Measurements from ENCODE around the gene GPR176.

The GPR176 gene

GRCh38 chr15:39889601-39890000 lies 30.5 kb downstream of the GPR176 start:
- DNase-seq (ENCODE audit: low read depth in 2 of 2), result no peak

DNA sequence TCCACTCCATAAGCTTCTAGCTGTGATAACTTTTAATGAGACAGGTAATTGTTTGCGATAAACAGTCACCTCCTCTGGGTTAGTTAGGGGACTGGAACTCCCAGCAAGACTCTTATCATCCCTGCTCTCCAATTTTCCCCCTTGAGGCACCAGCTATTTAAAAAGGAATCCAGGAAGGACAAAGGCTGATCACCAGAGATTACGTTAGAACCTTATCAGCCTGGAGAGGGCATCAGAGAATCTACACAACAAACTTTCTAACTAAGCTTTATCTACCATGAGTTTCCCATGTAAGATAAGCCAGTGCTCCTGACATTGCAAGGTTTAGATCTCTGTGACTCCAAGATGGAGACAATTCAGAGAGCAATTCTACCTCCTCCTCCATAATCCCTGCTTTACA lies 31.3 kb downstream of the GPR176 start:
- DNase-seq (ENCODE audit: low read depth in 2 of 2), result no peak

- no peak for DNase-seq (ENCODE audit: low read depth in 2 of 2)
Observed at GRCh38 chr15:39888243-39888642, 31.8 kb downstream of the GPR176 start.

GRCh38 chr15:39887832-39888231 lies 32.2 kb downstream of the GPR176 start:
- DNase-seq (ENCODE audit: low read depth in 2 of 2), result no peak

DNA sequence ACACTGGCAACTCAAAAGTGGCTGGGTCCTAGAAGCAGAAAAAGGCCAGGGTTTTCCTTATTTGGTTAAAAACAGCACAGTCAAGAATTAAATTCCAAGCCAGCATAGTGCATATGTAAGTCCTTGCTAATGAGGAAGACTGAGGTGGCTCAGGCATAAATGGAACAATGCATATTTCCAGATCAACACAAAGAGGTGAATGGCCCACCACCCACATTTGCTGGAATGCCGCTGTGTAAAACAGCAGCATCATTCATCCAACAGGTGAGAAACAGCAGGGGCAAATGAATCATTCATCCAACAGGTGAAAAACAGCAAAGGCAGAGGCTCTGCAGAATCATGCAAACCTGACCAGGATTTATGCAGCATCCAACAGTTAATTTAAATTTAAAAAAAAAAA lies 32.9 kb downstream of the GPR176 start:
- DNase-seq (ENCODE audit: low read depth in 2 of 2), result no peak

- DNase-seq (ENCODE audit: low read depth in 2 of 2), result no peak
Observed at GRCh38 chr15:39886418-39886817, 33.6 kb downstream of the GPR176 start.

- DNase-seq (ENCODE audit: low read depth in 2 of 2), result no peak
Observed at GRCh38 chr15:39885099-39885777, 34.8 kb downstream of the GPR176 start.

DNA sequence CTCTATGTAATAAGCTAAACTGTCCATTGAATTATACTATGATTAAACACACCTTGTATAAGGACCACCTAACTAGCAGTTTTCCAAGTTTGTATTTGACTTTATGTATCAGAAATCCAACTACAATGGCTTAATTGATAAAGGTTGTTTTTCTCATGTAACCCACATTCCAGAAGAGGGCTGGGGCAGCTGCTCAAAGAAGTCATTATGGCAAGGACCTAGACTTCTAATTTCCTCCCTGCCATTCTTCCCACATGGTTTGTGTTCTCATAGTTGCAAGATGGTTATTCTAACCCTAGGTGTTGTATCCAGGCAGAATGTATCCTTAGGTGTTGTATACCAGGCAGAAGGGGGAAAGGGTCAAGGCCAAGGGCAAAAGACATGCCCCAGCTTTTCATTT lies 35.7 kb downstream of the GPR176 start:
- DNase-seq (ENCODE audit: low read depth in 2 of 2), result no peak

- DNase-seq (ENCODE audit: low read depth in 2 of 2), result no peak
Observed at GRCh38 chr15:39882602-39883001, 37.5 kb downstream of the GPR176 start.

GRCh38 chr15:39881790-39882189 lies 38.3 kb downstream of the GPR176 start:
- no peak for DNase-seq (ENCODE audit: low read depth in 2 of 2)

DNA sequence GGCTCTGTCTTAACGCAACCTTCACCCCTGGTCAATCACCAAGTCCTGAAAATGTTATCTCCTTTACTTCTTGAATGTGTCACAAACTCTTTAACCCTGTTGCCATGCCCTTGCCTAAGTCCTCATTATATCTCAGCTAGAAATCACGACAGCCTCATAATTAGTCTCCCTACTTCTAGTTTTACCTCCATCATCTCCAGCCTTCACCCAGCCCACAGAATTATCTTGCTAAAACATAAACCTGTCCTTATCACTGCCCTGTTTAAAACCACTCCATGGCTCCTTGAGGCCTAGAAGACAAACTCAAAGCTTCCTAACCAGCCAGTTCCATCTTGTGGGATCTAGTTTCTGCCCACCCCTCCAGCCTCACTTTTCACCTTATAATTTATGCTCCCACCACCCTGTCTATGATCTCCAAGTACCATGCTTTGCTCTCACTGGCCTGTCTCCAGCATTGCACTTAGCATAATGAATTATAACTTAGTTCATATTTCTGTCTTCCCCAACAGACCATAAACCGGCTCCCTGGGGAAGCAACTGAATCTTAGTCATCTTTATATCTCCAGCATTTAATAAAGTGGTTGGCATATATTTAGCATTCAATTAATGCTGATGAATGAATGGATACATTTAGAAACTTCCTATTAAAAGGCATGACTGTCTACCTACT lies 39.2 kb downstream of the GPR176 start:
- DNase-seq (ENCODE audit: low read depth in 2 of 2), result no peak

GRCh38 chr15:39878406-39878785 lies 41.7 kb downstream of the GPR176 start:
- DNase-seq (ENCODE audit: low read depth in 2 of 2), result no peak

- peak; percentile 2 to 5 for DNase-seq (ENCODE audit: low read depth in 2 of 2)
Observed at GRCh38 chr15:39874890-39875549, 45.0 kb downstream of the GPR176 start.

DNA sequence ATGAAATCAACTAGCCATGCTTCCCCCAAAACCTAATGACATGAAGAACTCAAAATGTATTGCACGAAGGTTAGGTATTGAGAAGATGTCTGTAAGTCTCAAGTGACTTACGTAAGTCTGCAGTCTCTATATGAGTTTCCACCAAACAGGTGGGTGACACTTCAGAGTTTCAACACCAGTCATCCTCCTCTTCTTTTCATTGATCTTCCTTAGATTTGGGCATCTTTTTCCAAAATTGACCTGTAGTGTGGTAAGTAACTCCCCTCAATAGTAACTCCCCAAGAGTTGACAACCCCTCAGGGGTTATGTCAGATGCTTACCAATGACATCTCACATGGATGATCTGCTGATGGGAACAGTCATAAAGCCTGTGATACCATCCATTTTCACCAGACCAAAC lies 46.1 kb downstream of the GPR176 start:
- no peak for DNase-seq (ENCODE audit: low read depth in 2 of 2)

DNA sequence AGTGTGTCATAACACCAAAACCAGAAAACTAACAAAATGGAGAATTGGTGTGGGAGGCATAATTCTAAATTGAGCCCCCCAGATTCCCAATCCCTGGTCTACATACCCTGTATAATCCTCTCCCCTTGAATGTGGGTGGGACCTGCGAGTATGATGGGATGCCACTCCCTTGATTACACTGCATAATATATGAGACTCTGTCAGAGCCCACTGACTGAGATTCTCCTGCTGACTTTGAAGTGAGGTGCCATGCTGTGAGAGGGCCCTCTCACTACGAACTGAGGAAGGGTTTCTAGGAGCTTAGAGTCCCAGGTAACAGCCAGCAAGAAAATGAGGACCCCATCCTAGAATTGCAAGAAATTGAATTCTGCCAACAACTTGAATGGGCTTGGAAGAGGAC lies 49.5 kb downstream of the GPR176 start:
- DNase-seq (ENCODE audit: low read depth in 2 of 2), result no peak

DNA sequence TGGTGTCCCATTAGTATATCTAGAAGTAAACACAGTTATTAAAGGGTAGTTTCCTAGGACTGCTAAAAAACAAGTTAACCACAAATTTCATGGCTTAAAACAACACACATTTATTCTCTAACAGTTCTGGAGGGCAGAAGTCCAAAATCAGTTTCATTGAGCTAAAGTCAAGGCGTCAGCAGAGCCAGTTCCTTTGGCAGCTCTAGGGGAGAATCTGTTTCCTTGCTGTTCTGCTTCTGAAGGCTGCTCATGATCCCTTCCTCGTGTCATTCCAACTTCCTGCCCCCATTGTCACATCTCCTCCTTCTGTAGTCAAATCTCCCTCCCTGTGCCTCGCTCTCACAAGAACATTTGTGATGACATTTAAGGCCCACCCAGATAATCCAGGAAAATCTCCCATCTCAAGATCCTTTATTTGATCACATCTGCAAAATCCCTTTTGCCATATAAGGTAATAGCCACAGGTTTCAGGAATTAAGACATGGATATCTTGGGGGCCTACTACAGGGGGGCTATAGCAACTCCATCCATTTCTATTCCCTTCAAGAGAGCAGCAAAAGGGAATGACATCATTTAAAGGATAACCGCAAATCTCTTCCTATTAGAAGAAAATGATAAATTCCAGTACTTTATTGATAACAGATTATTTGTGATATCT lies 50.1 kb downstream of the GPR176 start:
- no peak for DNase-seq (ENCODE audit: low read depth in 2 of 2)

GRCh38 chr15:39869254-39869653 lies 50.8 kb downstream of the GPR176 start:
- no peak for DNase-seq (ENCODE audit: low read depth in 2 of 2)

DNA sequence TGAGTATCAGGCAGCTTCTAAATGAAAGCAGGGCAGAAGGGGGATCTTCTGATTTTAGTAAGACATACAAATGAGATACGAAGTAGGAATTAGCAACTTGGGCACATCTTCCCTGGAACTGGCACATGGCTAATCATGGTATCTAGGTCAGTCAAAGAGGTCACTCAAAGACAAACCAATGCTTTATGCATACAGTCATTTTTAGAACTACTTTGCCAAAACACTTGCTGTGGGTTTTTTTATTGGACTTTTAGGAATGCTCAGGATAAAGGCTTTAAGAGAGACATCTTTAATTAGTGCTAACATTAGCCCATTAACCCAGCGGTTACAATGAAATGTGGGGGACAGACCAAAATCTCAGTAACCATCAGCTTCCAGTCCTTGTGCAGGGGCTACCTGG lies 51.7 kb downstream of the GPR176 start:
- DNase-seq (ENCODE audit: low read depth in 2 of 2), result no peak

DNA sequence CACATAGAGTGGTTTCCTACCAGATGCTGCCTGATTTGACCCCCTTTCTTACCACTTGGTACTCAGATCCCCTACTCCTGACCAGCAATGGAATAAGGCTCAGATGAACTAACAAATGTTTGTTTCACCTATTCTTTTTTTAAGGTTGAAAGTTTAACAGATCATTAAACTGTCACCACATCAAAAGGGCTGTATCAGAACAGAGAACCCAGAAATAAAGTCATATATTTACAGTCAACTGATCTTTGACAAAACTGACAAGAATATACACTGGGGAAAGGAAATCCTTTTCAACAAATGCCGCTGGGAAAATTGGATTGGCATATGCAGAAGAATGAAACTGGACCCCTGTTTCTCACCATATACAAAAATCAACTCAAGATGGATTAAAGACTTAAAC lies 56.0 kb downstream of the GPR176 start:
- DNase-seq (ENCODE audit: low read depth in 2 of 2), result no peak

DNA sequence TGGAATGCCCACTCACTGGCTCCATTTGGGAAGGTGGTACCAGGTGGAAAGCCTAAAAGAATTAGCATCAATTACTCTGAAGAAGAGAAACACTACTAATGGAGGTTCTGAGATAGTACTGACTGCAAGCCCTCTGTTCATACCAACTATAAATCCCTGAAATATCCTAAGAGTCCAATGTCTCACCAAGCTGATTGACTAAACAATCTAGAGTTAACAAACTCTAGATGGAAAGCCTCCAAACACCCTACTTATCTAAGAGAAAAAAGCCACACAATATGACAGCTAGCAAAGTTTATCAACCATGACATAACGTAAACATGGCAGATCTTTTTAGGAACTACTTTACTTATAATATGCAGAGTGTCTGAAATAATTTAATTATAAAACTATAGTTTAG lies 59.2 kb downstream of the GPR176 start:
- DNase-seq (ENCODE audit: low read depth in 2 of 2), result no peak

- DNase-seq (ENCODE audit: low read depth in 2 of 2), result no peak
Observed at GRCh38 chr15:39860200-39860599, 59.9 kb downstream of the GPR176 start.

- no peak for DNase-seq (ENCODE audit: low read depth in 2 of 2)
Observed at GRCh38 chr15:39859636-39860035, 60.4 kb downstream of the GPR176 start.

DNA sequence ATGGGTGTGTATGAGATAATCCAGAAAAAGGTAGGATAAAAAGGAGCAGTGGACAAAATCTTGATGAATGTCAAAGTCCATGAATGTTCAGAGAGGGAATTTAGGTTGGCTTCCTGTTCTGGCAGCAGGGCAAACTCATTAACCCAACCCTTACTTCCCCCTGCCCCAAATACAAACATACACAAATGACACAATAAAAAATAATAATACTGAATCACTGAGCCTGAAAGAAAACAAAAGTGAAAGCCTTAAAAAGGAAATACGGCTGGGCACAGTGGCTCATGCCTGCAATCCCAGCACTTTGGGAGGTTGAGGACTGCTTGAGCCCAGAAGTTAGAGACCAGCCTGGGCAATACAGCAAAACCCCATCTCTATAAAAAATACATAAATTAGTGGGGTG lies 62.9 kb downstream of the GPR176 start:
- DNase-seq (ENCODE audit: low read depth in 2 of 2), result no peak
